T-helper 17 cell (primary cell): ENCODE measurements around the gene PPP1R14B. TPM values are rescaled to one million over a fixed set of nuclear protein-coding genes. Genes with fewer than 3 reads are reported as not detected.
"Not testable (repeated sequence)": the region's sequence is repeated elsewhere in the genome, so short reads cannot be mapped to it uniquely, and the experiment has no call there.

Source experiments
- ATAC-seq: fragments of 150-1000 bp; cut with Tn5 transposase; 2 replicates; pipeline ENCODE4 v1.10.0; 2021; ENCODE audit warnings: mild to moderate bottlenecking, moderate library complexity
- DNase-seq, 3 donors: peaks; one replicate each; pipeline versions ENCODE4 v3.0.0 to v3.0.0-alpha.2; 2020 to 2021
- H3K9me3 ChIP-seq: one replicate; pipeline ENCODE4 v1.7.0; 2013; ENCODE audit warnings: low read length, mild to moderate bottlenecking; ENCODE audit not compliant: control insufficient read depth, poor library complexity, severe bottlenecking
- H3K27ac Mint-ChIP-seq: one replicate; pipeline ENCODE4 v1.8.0; 2022; ENCODE audit warnings: mild to moderate bottlenecking, moderate library complexity, mixed read lengths
- H3K27me3 Mint-ChIP-seq: one replicate; pipeline ENCODE4 v1.8.0; 2022; ENCODE audit warnings: mixed read lengths
- H3K36me3 Mint-ChIP-seq: one replicate; pipeline ENCODE4 v1.8.0; 2022; ENCODE audit warnings: low read depth, mixed read lengths
- H3K4me1 Mint-ChIP-seq: one replicate; pipeline ENCODE4 v1.8.0; 2022; ENCODE audit warnings: mild to moderate bottlenecking, mixed read lengths
- H3K4me3 Mint-ChIP-seq: one replicate; pipeline ENCODE4 v1.8.0; 2022; ENCODE audit warnings: mild to moderate bottlenecking, moderate library complexity, mixed read lengths
- total RNA-seq, 4 donors: library from RNA in 2 of 4; stranded (reverse) in 2 of 4; gene quantifications; one replicate each; pipeline ENCODE4 v1.2.3 and lab custom pipeline; 2022 to 2026

The PPP1R14B gene
- total RNA-seq, 2 donors from 2014 or later = 38.7 to 48.2 TPM

DNA sequence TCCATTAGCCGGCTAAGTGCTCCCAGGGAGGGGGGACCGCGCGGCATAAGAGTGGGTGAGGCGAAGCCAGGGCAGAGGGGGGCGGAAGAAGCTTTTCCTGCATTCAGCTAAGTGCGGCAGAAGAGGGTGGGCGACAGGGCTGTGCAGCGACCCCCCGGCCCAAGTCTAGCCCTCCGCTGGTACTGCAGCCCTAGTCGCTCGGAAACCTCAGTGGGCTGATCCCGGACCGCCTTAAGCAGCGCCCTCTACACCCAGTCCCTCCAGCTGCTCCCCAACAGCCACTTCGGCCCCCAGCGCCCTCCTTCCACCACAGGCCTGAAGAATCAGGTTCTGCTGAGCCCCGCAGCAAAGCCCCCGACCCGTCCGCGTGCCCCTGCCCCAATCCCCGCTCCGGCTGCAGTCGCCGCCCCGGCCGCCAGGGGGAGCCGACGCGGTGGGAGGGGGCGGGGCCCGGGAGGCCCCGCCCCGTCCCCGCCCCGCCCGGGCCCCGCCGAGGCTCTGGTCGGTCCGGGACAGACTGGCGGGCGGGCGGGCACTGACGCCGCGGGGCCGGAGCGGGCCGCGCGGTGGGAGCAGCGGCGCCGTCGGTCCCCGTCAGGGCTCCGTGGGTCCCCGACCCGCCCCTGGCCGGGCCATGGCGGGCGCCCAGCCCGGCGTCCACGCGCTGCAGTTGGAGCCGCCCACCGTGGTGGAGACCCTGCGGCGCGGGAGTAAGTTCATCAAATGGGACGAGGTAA is 4.4 kb upstream of the PPP1R14B start, which contains the start of gene PLCB3:
Gene PLCB3, plus strand, starts transcription at position 515 of the 737 bp plus-strand sequence. Its CDS starts 120 bp downstream, at position 635.
- no peaks in the 10 kb centered on the region for H3K27me3 Mint-ChIP-seq
- peaks cover 13% of the 10 kb centered on the region for H3K4me1 Mint-ChIP-seq
- no peaks in the 10 kb centered on the region for H3K36me3 Mint-ChIP-seq
- H3K4me3 Mint-ChIP-seq = peak within 1 kb of the TSS; percentile 94
- peak within 1 kb of the TSS; percentile 86 for H3K27ac Mint-ChIP-seq
- peak; percentile 65 for ATAC-seq
- H3K9me3 ChIP-seq = no peaks in the 10 kb centered on the region
- DNase-seq = peak; percentile 65 to 69 (median 68)

DNA sequence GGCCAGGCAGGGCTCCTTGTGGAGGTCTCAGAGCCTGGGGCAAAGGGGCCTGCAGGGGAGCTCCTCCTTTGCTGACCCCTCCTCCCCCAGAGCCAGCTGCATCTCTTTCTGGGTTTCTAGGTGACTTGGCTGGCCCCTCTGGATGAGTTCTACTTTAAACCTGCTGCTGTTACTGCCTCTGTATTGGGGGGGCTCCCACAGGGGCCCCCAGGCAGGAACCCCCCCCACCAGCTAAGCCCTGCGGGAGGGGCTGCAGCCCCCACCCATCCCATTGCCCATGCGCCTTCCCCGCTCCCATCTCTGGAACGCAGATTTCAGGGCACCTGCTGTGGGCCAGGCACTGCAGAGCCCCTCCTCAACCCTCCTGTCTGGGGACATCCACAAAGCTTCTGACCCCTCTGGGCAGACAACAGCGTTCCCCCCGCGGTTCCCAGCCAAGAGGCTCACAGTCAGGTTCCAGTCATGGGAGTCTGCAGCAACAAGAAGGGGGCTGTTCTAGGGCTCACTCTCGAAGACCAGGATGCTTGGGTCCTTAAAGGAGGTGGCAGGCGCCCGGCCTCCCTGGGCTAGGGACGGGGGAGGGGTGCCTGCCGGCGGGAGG is 3.8 kb upstream of the PPP1R14B start:
- Mint-ChIP-seq H3K27me3 (no peaks in the 10 kb centered on the region), H3K27ac (peak overlapping the region; percentile 29)
- ATAC-seq = no peak

DNA sequence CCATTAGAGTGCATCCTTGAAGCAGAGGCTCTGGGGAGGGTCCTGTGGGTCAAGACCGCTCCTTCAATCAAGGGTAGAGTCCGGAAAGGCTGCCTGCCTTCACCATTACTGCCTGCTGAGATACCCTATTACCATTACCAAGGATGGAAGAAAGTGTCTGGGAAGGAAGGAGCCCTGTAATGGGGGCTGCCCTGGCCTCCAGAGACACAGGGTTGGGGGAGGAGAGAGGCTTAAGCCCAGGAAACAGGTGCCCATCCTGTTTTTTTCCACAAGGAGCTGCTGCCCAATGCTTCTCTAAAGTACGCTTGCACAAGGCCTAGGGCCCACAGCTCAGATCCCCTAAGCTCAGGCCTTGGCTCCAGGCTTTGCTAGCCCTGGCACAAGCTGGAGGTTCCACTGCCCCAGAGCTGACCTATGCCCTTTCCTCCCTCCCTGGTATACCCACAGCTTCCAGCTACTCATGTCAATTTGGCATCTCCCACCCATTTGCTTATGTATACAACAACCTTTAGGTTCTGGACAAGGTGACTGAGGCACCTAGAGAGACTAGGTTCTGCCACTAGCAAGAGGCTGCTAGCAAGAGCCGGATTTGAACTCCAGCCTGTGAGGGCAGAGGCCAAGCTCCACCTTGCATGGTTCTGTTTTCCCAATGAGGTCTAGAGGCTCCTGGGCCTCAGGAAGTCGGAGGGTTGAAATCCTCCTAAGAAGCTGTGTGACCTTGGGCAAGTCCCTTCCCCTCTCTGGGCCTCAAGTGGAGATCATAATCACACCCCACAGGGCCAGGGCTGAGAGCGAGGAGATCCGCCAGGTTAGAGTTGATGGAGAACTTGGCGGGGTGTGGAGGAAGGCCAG is 3.0 kb upstream of the PPP1R14B start:
- Mint-ChIP-seq H3K36me3 (no peaks in the 10 kb centered on the region), H3K4me3 (peak overlapping the region; percentile 43), H3K4me1 (peaks cover 18% of the 10 kb centered on the region), H3K27ac (no peak overlapping the region), H3K27me3 (no peaks in the 10 kb centered on the region)
- H3K9me3 ChIP-seq = no peaks in the 10 kb centered on the region
- DNase-seq (no peak), ATAC-seq (no peak)

More for the DNA sequence above, 3.8 kb upstream of the PPP1R14B start:
- Mint-ChIP-seq H3K4me1 (peaks cover 18% of the 10 kb centered on the region), H3K4me3 (peak overlapping the region; percentile 84), H3K36me3 (no peaks in the 10 kb centered on the region)
- no peak for DNase-seq
- no peaks in the 10 kb centered on the region for H3K9me3 ChIP-seq

DNA sequence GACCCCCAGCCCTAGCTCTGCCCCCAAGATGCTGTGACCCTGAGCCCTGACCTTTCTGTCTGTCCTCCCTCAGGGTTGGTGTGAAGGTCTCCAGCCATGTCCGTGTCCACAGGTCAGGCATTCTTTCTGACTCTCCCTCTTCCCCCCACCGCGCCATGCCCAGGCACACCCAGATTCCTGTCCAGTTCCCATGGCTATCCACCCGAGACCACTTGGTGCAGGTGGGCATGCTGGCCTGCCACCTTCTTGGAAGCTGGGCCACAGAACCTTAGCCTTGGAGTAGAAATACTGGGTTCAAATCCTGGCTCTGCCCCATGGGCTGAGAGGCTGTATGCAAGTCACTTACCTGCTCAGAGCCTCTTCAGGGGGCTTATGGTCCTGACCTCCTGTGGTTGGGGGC is 2.3 kb upstream of the PPP1R14B start:
- DNase-seq (no peak), ATAC-seq (no peak)
- peaks cover 18% of the 10 kb centered on the region for H3K4me1 Mint-ChIP-seq
- H3K27ac Mint-ChIP-seq = no peak overlapping the region
- no peaks in the 10 kb centered on the region for H3K27me3 Mint-ChIP-seq
- peak overlapping the region; percentile 39 for H3K4me3 Mint-ChIP-seq
- no peaks in the 10 kb centered on the region for H3K9me3 ChIP-seq
- no peaks in the 10 kb centered on the region for H3K36me3 Mint-ChIP-seq

DNA sequence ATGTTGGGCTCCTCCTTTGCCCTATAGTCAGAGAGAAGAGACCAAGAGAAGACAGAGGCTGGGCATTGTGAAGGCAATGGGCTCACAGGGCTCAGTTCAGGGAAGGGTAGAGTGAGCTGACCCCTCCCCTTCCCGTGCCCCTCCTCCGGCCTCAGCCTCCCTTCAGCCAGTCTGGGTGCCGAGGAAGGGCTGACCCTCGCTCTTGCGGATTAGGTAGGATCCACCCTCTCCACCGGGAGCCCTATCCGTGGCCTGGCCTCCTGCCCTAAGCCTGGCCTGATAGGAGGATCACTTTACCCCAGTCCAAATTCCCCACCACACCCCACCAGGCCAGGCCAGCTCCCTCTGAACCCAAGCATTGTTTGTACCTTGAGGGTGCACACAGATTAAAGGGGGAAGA is 1.8 kb upstream of the PPP1R14B start:
- DNase-seq (no peak), ATAC-seq (no peak)
- Mint-ChIP-seq H3K4me1 (peaks cover 20% of the 10 kb centered on the region), H3K27ac (no peak overlapping the region), H3K27me3 (no peaks in the 10 kb centered on the region), H3K36me3 (no peaks in the 10 kb centered on the region), H3K4me3 (peak overlapping the region; percentile 94)
- H3K9me3 ChIP-seq = no peaks in the 10 kb centered on the region

DNA sequence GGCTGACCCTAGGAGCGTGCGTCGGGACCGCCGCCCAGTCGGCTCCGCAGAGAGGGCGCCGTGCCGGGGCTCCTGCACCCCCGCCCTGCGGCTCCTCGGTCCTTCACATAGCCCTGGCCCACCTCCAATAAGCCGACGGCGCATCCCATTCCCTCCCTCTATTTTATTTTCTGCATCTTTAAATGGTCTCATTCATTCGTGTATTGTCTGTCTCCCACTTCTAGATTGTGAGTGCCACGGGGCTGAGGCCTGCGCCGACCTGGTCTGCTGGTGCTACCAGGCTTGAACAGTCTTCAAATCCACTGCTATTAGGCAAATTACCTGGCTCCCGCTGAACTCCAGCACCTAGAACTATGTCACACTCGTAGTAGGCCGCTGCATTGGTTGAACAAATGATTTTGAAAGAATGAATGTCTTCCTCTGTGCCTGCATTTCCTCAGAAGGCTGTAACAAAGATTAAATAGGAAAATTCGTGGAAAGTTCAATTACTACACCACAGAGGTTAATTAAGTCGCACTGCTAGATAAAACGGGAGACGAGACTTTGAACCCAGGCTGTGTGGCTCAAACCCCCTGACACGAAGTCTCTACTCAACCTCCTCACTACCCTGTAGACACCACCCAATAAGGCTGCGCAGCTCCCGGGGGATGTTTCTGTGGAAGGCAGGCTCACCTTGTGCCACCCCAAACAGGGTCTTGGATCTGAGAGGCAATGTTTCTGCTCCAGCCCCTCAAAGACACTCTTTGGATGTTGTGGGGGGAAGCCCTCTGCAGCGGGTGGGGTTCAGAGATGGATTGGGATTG is 1.2 kb upstream of the PPP1R14B start:
- Mint-ChIP-seq H3K36me3 (no peaks in the 10 kb centered on the region), H3K4me3 (peak overlapping the region; percentile 94), H3K27me3 (no peaks in the 10 kb centered on the region), H3K27ac (peak overlapping the region; percentile 84), H3K4me1 (peaks cover 21% of the 10 kb centered on the region)
- no peak for ATAC-seq
- no peaks in the 10 kb centered on the region for H3K9me3 ChIP-seq
- no peak for DNase-seq

DNA sequence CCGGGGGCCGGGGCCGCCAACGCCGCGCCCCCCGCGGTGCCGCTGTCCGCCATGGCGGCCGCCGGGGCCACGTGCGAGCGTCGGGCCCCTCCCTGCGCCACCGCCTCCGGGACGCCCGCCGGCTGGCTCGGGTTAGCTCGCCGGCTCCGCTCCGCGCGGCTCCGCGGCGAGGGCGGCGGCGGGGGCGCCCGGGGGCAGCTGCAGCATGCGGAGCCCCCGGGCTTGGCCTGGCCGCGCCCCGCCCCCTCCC is 197 bp downstream of the PPP1R14B start:
- peak; percentile 32 for ATAC-seq
- H3K4me1 Mint-ChIP-seq = peaks cover 20% of the 10 kb centered on the region
- not testable (repeated sequence) for H3K27me3 Mint-ChIP-seq, DNase-seq, H3K9me3 ChIP-seq, H3K36me3 Mint-ChIP-seq
- peak overlapping the region; percentile 94 for H3K4me3 Mint-ChIP-seq
- H3K27ac Mint-ChIP-seq = peak overlapping the region; percentile 86

DNA sequence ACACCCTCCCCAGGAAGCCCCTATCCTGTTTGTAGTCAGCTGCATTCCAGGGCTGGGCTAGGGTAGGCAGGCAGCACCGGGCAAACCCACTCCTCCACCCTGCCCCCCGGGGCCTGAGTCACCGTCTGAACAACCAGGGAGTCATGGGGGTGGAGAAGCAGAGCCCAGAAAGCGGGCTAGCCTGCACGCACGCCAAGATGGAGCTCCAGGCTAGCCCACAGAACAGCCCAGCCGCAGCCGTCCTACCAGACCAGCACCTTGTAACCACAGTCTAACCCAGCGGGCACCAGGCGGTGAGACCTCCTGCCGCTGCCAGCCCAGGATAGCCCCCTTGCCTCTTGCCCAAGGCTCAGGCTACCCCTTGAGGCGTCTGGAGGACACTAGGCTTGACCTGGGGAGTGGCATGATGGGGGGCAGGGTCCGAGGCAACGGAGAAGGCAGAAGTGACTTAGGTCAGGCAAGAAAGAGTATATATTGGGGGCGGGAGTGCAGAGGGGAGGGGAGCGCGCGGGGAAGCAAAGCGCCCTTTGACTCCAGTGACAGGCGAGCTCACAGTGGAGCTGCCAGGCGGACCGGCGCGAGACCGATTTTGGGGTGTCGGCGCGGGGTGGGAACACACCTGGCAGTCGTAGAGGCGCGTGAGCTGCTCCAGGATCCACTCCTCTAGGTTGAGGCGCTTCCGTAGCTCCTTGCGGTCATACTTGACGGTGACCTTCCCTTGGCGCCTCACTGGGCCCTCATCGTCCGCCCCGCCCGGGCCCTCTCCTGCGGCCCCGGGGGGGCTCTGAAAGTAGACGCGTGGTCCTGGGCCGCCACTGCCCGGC is 734 bp downstream of the PPP1R14B start:
- DNase-seq (peak; percentile 32 to 62 (median 38)), ATAC-seq (no peak)
- no peaks in the 10 kb centered on the region for H3K27me3 Mint-ChIP-seq
- peaks cover 22% of the 10 kb centered on the region for H3K4me1 Mint-ChIP-seq
- peak overlapping the region; percentile 93 for H3K4me3 Mint-ChIP-seq
- no peaks in the 10 kb centered on the region for H3K9me3 ChIP-seq
- peaks cover 2% of the 10 kb centered on the region for H3K36me3 Mint-ChIP-seq
- peak overlapping the region; percentile 86 for H3K27ac Mint-ChIP-seq

DNA sequence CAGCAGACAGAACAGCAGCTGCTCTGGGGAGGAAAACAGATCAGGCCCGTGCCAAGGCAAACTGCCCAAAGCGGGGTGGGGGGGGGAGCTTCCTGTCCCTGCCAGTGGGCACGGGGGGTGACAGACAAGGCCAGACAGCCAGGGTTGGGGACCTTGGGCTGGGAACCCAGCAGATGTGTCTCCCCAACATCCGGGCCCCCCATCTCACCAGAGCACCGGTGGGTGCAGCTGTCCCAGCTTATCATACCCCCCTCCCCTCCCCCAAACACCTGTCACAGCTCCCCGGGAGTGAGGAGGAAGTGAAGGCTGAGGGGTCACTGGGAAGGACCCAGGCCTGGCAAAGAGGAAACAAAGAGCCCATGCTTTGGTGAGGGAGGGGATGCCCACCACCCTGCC is 1.3 kb downstream of the PPP1R14B start:
- peaks cover 2% of the 10 kb centered on the region for H3K36me3 Mint-ChIP-seq
- peak in 1 of 3 donors; percentile 26 for DNase-seq

DNA sequence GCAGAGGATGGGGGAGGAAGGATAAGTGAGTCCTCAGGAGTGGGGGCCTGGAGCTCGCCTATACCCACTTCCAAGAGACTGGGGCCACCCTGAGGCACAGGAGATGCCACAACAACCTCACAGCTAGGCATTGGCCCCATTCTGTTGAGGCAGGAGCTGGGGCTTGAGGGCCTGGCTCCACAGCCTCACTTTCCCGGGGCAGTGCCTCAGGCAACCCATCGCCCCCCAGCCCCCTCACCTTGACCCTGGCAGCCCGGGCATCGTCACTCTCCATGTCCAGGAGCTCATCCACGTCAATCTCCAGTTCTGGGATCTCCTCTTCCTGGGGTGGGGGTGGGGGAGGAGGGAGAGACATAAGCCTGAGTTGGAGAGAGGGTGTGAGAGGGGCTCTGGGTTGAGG is 1.8 kb downstream of the PPP1R14B start:
- no peaks in the 10 kb centered on the region for H3K9me3 ChIP-seq
- DNase-seq (no peak), ATAC-seq (no peak)
- Mint-ChIP-seq H3K36me3 (peaks cover 2% of the 10 kb centered on the region), H3K4me1 (peaks cover 26% of the 10 kb centered on the region), H3K27me3 (no peaks in the 10 kb centered on the region), H3K27ac (peak overlapping the region; percentile 86), H3K4me3 (peak overlapping the region; percentile 93)

More for the DNA sequence above, 1.3 kb downstream of the PPP1R14B start:
- peaks cover 23% of the 10 kb centered on the region for H3K4me1 Mint-ChIP-seq
- H3K4me3 Mint-ChIP-seq = peak overlapping the region; percentile 93
- H3K27ac Mint-ChIP-seq = peak overlapping the region; percentile 86
- ATAC-seq = no peak
- no peaks in the 10 kb centered on the region for H3K27me3 Mint-ChIP-seq
- H3K9me3 ChIP-seq = no peaks in the 10 kb centered on the region

DNA sequence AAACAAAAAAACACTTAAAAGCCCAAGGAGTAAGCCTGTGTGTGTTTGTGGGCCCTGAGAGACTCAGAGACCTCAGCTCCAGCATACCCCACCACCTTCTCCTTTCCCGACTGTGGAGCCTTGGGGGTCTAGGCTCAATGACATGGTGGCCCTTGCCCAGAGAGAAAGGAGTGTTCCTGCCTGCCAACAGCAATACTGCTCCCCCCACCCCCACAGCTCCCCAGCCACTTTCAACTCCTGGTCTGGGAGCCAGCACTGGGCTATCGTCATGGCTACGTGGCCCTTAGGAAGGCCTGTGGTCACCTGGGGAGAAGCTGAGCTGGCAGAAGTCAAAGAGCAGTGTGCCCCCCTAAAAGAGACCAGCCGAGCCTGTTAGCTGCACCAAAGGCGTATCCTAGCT is 2.6 kb downstream of the PPP1R14B start:
- Mint-ChIP-seq H3K27me3 (no peaks in the 10 kb centered on the region), H3K4me3 (peak overlapping the region; percentile 95), H3K36me3 (peaks cover 2% of the 10 kb centered on the region), H3K27ac (no peak overlapping the region), H3K4me1 (peaks cover 23% of the 10 kb centered on the region)
- DNase-seq = no peak
- ATAC-seq = no peak
- H3K9me3 ChIP-seq = no peaks in the 10 kb centered on the region

DNA sequence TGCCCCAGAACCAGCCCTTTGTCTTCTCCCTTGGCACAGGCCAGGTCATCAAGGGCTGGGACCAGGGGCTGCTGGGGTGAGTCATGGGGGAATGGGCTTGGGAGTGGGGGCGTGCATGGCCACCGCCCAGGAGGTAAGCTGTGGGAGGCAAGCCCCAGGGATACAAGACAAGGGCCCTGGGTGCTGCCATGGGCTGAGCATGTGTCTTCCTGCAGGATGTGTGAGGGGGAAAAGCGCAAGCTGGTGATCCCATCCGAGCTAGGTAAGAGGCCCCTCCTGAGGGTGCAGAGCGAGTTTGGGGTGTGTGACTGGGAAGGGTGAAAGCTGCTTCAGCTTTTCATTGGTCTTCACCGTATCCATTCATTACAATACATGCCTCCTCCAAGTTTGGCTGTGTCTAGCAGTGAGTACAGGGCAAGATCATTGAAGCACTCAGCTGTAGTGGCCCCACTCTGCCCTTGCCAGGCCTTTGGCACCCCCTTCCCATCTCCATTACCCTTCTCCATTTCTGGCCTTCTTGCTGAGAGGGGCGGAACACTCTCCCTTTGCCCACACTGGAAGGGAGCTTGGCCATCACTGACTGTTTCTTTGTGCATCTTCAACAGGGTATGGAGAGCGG is 3.4 kb downstream of the PPP1R14B start:
- Mint-ChIP-seq H3K36me3 (peaks cover 2% of the 10 kb centered on the region), H3K4me3 (peak overlapping the region; percentile 95), H3K27ac (peak overlapping the region; percentile 68), H3K27me3 (no peaks in the 10 kb centered on the region), H3K4me1 (peaks cover 23% of the 10 kb centered on the region)
- H3K9me3 ChIP-seq = no peaks in the 10 kb centered on the region
- ATAC-seq (no peak), DNase-seq (no peak)
